HEK293 (cell line): Measurements from ENCODE around the gene UCHL3.

ENCODE experiments used
- CTCF ChIA-PET: fragments of 350-600 bp; formaldehyde crosslinking; extraction: SDS; loops from one replicate; lab custom pipeline; 2021; ENCODE audit warnings: antibody characterized with exemption; lab: Yijun Ruan, JAX
- POLR2A ChIA-PET: fragments of 300-600 bp; formaldehyde crosslinking; extraction: SDS; loops from one replicate; lab custom pipeline; 2020; ENCODE audit warnings: antibody characterized with exemption, inconsistent platforms; lab: Yijun Ruan, JAX
- H3K27ac ChIP-seq: fragments of 200-500 bp; sonication (Bioruptor generic); 2 replicates; pipeline ENCODE4 v1.5.1; 2014; ENCODE audit warnings: low read depth, low read length, control low read depth, inconsistent platforms; ENCODE audit errors: extremely low read depth
- H3K36me3 ChIP-seq, 2 experiments: fragments of 200-500 bp in 1 of 2; sonication (Bioruptor generic) in 1 of 2; 1 replicate in 1 of 2; 2 replicates in 1 of 2; pipeline ENCODE4 v1.5.1; 2014 to 2017; ENCODE audit warnings: inconsistent platforms in 2 of 2, low read length in 2 of 2; ENCODE audit not compliant: control insufficient read depth in 2 of 2, insufficient read depth in 1 of 2
- H3K4me1 ChIP-seq: fragments of 200-500 bp; sonication (Bioruptor generic); 2 replicates; pipeline ENCODE4 v1.5.1; 2014; ENCODE audit warnings: mild to moderate bottlenecking, low read length, inconsistent platforms; ENCODE audit not compliant: control insufficient read depth, insufficient read depth
- H3K4me3 ChIP-seq: 2 replicates; pipeline ENCODE4 v1.5.1; 2011; ENCODE audit warnings: low read depth, mild to moderate bottlenecking, control low read depth, low read length, moderate library complexity
- H3K9me3 ChIP-seq: fragments of 200-500 bp; sonication (Bioruptor generic); 2 replicates; pipeline ENCODE4 v1.5.1; 2014; ENCODE audit warnings: low read depth, low read length, inconsistent platforms; ENCODE audit not compliant: control insufficient read depth, insufficient read depth
- FEZF1 ChIP-seq: fragments of 450-650 bp; formaldehyde crosslinking; IDR thresholded peaks from 2 replicates; pipeline ENCODE4 v1.5.1; 2016; ENCODE audit warnings: missing biosample characterization, missing genetic modification characterization
- HOXC10 ChIP-seq: sonication (generic); formaldehyde crosslinking; IDR thresholded peaks from 2 replicates; pipeline ENCODE4 v1.8.1; 2023; ENCODE audit warnings: mild to moderate bottlenecking, missing genetic modification reagents
- KLF1 ChIP-seq: fragments of 450-650 bp; formaldehyde crosslinking; IDR thresholded peaks from 2 replicates; pipeline ENCODE4 v1.5.1; 2016; ENCODE audit warnings: missing biosample characterization, missing genetic modification characterization
- KLF16 ChIP-seq: fragments of 450-650 bp; formaldehyde crosslinking; IDR thresholded peaks from 2 replicates; pipeline ENCODE4 v1.5.1; 2017; ENCODE audit warnings: missing biosample characterization, missing genetic modification characterization
- SALL2 ChIP-seq: fragments of 450-650 bp; formaldehyde crosslinking; IDR thresholded peaks from 2 replicates; pipeline ENCODE4 v1.5.0; 2017; ENCODE audit warnings: missing biosample characterization, mild to moderate bottlenecking, missing genetic modification characterization, borderline replicate concordance
- YY2 ChIP-seq: fragments of 450-650 bp; formaldehyde crosslinking; IDR thresholded peaks from 2 replicates; pipeline ENCODE4 v1.5.1; 2016; ENCODE audit warnings: missing biosample characterization, missing genetic modification characterization
- ZNF138 ChIP-seq: fragments of 450-650 bp; formaldehyde crosslinking; IDR thresholded peaks from 2 replicates; pipeline ENCODE4 v1.5.1; 2016; ENCODE audit warnings: missing biosample characterization, missing genetic modification characterization, borderline replicate concordance
- ZNF148 ChIP-seq: fragments of 450-650 bp; formaldehyde crosslinking; IDR thresholded peaks from 2 replicates; pipeline ENCODE4 v1.5.0; 2017; ENCODE audit warnings: missing biosample characterization, missing genetic modification characterization, borderline replicate concordance
- ZNF157 ChIP-seq: fragments of 450-650 bp; formaldehyde crosslinking; IDR thresholded peaks from 2 replicates; pipeline ENCODE4 v1.5.1; 2016; ENCODE audit warnings: missing biosample characterization, missing genetic modification characterization
- ZNF311 ChIP-seq: fragments of 450-650 bp; formaldehyde crosslinking; IDR thresholded peaks from 2 replicates; pipeline ENCODE4 v1.5.1; 2017; ENCODE audit warnings: missing biosample characterization, missing genetic modification characterization, borderline replicate concordance
- ZNF362 ChIP-seq: fragments of 450-650 bp; formaldehyde crosslinking; IDR thresholded peaks from 2 replicates; pipeline ENCODE4 v1.5.1; 2016; ENCODE audit warnings: missing biosample characterization, missing genetic modification characterization
- ZNF416 ChIP-seq: fragments of 450-650 bp; formaldehyde crosslinking; IDR thresholded peaks from 2 replicates; pipeline ENCODE4 v1.5.1; 2016; ENCODE audit warnings: missing biosample characterization, missing genetic modification characterization
- ZNF488 ChIP-seq: fragments of 450-650 bp; formaldehyde crosslinking; IDR thresholded peaks from 2 replicates; pipeline ENCODE4 v1.5.1; 2016; ENCODE audit warnings: missing biosample characterization, missing genetic modification characterization
- ZNF529 ChIP-seq: fragments of 450-650 bp; formaldehyde crosslinking; IDR thresholded peaks from 2 replicates; pipeline ENCODE4 v1.5.1; 2017; ENCODE audit warnings: missing genetic modification characterization, missing biosample characterization; ENCODE audit not compliant: insufficient replicate concordance
- ZNF549 ChIP-seq: fragments of 450-650 bp; IDR thresholded peaks from 2 replicates; pipeline ENCODE4 v1.5.1; 2018; ENCODE audit warnings: missing biosample characterization, missing genetic modification characterization, mild to moderate bottlenecking, inconsistent platforms, moderate library complexity
- ZNF585B ChIP-seq: fragments of 450-650 bp; formaldehyde crosslinking; IDR thresholded peaks from 2 replicates; pipeline ENCODE4 v1.5.1; 2016; ENCODE audit warnings: missing biosample characterization, missing genetic modification characterization
- ZNF610 ChIP-seq: fragments of 450-650 bp; formaldehyde crosslinking; IDR thresholded peaks from 2 replicates; pipeline ENCODE4 v1.5.1; 2016; ENCODE audit warnings: missing biosample characterization, missing genetic modification characterization, borderline replicate concordance
- ZNF654 ChIP-seq: fragments of 450-650 bp; formaldehyde crosslinking; IDR thresholded peaks from 2 replicates; pipeline ENCODE4 v1.5.1; 2016; ENCODE audit warnings: low read depth, missing biosample characterization, missing genetic modification characterization
- ZNF658 ChIP-seq: fragments of 450-650 bp; formaldehyde crosslinking; IDR thresholded peaks from 2 replicates; pipeline ENCODE4; 2016; ENCODE audit warnings: missing biosample characterization, missing genetic modification characterization
- ZNF670 ChIP-seq: fragments of 450-650 bp; formaldehyde crosslinking; IDR thresholded peaks from 2 replicates; pipeline ENCODE4 v1.5.1; 2016; ENCODE audit warnings: missing biosample characterization, missing genetic modification characterization, low read depth
- ZNF785 ChIP-seq: fragments of 450-650 bp; formaldehyde crosslinking; IDR thresholded peaks from 2 replicates; pipeline ENCODE4 v1.5.1; 2016; ENCODE audit warnings: missing biosample characterization, missing genetic modification characterization
- ZSCAN18 ChIP-seq: fragments of 450-650 bp; formaldehyde crosslinking; IDR thresholded peaks from 2 replicates; pipeline ENCODE4 v1.5.1; 2016; ENCODE audit warnings: missing biosample characterization, missing genetic modification characterization
- ZSCAN5A ChIP-seq: fragments of 450-650 bp; formaldehyde crosslinking; IDR thresholded peaks from 2 replicates; pipeline ENCODE4 v1.5.1; 2016; ENCODE audit warnings: missing biosample characterization, missing genetic modification characterization

The UCHL3 gene

GRCh38 chr13:75637181-75637750 lies 87.7 kb downstream of the UCHL3 start:
- peaks cover 0 to 8% of the 10 kb centered on the region in 2 experiments; a peak in 1 of 3 replicates for H3K36me3 ChIP-seq
- no peak overlapping the region for H3K27ac ChIP-seq
- no peaks in the 10 kb centered on the region for H3K9me3 ChIP-seq
- no peak for TF ChIP-seq ZSCAN18 (tag by site-specific recombination)
- TF ChIP-seq ZNF311 (tag by site-specific recombination): no peak
- ChIA-PET POLR2A (no interaction called here), CTCF (interaction anchor here (0.6 to 1.4 kb wide), 2 partner anchors 85 to 155 kb away, joined by 3 read pairs; partner anchors contain the start of gene TBC1D4)
- H3K4me1 ChIP-seq: no peaks in the 10 kb centered on the region
- peak overlapping the region; percentile 55 for H3K4me3 ChIP-seq

- H3K36me3 ChIP-seq: peaks cover 0 to 8% of the 10 kb centered on the region in 2 experiments; a peak in 1 of 3 replicates
Observed at GRCh38 chr13:75639454-75639853, 89.9 kb downstream of the UCHL3 start.

GRCh38 chr13:75641026-75641425 lies 91.4 kb downstream of the UCHL3 start:
- TF ChIP-seq YY2 (no peak), ZNF148 (tag by site-specific recombination) (no peak), ZNF529 (no peak), ZNF488 (tag by site-specific recombination) (no peak), ZSCAN18 (tag by site-specific recombination) (no peak), ZNF138 (tag by site-specific recombination) (no peak), ZNF549 (no peak), HOXC10 (CRISPR knock-in tag) (no peak), FEZF1 (tag by site-specific recombination) (no peak), ZNF362 (no peak), ZNF585B (no peak), ZNF654 (tag by site-specific recombination) (no peak), SALL2 (tag by site-specific recombination) (no peak), ZSCAN5A (tag by site-specific recombination) (no peak), ZNF416 (tag by site-specific recombination) (no peak), KLF1 (tag by site-specific recombination) (no peak), ZNF157 (no peak), ZNF785 (no peak), ZNF658 (tag by site-specific recombination) (no peak)
- H3K4me1 ChIP-seq: no peaks in the 10 kb centered on the region
- ChIA-PET CTCF (no interaction called here), POLR2A (no interaction called here)
- H3K9me3 ChIP-seq: no peaks in the 10 kb centered on the region
- H3K27ac ChIP-seq: no peak overlapping the region
- H3K4me3 ChIP-seq: no peak overlapping the region
- H3K36me3 ChIP-seq: peaks cover 0 to 8% of the 10 kb centered on the region in 2 experiments; a peak in 1 of 3 replicates

More at GRCh38 chr13:75639454-75639853, 89.9 kb downstream of the UCHL3 start:
- H3K9me3 ChIP-seq: no peaks in the 10 kb centered on the region
- no peak overlapping the region for H3K4me3 ChIP-seq
- H3K4me1 ChIP-seq: no peaks in the 10 kb centered on the region
- CTCF ChIA-PET: interaction anchor here (0.6 to 0.8 kb wide), 2 partner anchors 47 to 86 kb away, joined by 4 to 6 read pairs; no protein-coding TSS in a partner anchor
- TF ChIP-seq ZNF610 (tag by site-specific recombination) (no peak), ZNF670 (tag by site-specific recombination) (no peak), KLF16 (no peak), YY2 (no peak)
- H3K27ac ChIP-seq: no peak overlapping the region
- POLR2A ChIA-PET: no interaction called here
